ENCODE measurements around the gene TRPM3.

DNA sequence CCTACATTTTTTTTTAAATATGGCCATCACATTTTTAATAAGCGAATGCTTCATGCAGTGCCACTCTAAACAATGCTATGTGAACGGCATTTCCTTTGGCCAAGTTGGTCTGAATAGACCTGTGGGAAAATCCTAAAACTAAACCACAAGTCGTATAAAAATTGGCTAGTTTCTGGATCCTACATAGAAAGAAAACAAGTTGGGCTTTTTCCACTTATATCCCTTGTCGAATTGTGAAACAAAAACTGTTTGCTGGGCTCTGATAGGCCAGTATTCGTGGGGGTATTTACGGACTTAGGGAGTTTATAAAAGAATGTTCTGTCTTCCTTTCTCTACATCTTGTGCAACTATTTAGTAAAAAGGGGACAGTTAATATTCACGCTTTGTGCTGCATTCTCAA is 553.9 kb downstream of the TRPM3 start:
- TF ChIP-seq, protein P1, sequence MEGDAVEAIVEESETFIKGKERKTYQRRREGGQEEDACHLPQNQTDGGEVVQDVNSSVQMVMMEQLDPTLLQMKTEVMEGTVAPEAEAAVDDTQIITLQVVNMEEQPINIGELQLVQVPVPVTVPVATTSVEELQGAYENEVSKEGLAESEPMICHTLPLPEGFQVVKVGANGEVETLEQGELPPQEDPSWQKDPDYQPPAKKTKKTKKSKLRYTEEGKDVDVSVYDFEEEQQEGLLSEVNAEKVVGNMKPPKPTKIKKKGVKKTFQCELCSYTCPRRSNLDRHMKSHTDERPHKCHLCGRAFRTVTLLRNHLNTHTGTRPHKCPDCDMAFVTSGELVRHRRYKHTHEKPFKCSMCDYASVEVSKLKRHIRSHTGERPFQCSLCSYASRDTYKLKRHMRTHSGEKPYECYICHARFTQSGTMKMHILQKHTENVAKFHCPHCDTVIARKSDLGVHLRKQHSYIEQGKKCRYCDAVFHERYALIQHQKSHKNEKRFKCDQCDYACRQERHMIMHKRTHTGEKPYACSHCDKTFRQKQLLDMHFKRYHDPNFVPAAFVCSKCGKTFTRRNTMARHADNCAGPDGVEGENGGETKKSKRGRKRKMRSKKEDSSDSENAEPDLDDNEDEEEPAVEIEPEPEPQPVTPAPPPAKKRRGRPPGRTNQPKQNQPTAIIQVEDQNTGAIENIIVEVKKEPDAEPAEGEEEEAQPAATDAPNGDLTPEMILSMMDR (IDR thresholded peaks at IDR 0.05; ENCODE audit: insufficient read depth, low read length): no peak
- TF ChIP-seq SPI1 (IDR thresholded peaks at IDR 0.05; ENCODE audit: borderline replicate concordance, low read depth) (no peak), GABPA (IDR thresholded peaks at IDR 0.05; ENCODE audit: low read depth) (no peak)
